Neural cell (in vitro differentiated cells): ENCODE measurements around the gene CNTD1.

Source experiments
- CTCF ChIP-seq: fragments of 450-650 bp; IDR thresholded peaks from 2 replicates; pipeline ENCODE4 v1.5.1; 2014; ENCODE audit warnings: antibody characterized with exemption, mild to moderate bottlenecking, moderate library complexity; ENCODE audit not compliant: poor library complexity, severe bottlenecking
- EP300 ChIP-seq: fragments of 450-650 bp; conservative IDR thresholded peaks from 2 replicates; pipeline ENCODE4 v1.6.1; 2014; ENCODE audit warnings: antibody characterized with exemption, mild to moderate bottlenecking, moderate library complexity; ENCODE audit not compliant: poor library complexity, severe bottlenecking
- RAD21 ChIP-seq: fragments of 450-650 bp; conservative IDR thresholded peaks from 2 replicates; pipeline ENCODE4 v1.6.1; 2014; ENCODE audit warnings: antibody characterized with exemption, mild to moderate bottlenecking, moderate library complexity

GRCh38 chr17:42787266-42787665 is 11.4 kb upstream of the CNTD1 start:
- TF ChIP-seq CTCF (no peak), EP300 (no peak), RAD21 (no peak)
